Brain microvascular endothelial cell (primary cell): ENCODE results near the gene CHSY1.
A peak's percentile ranks its signal among the peaks of the same experiment; 100 is the strongest.

Experiments used
- DNase-seq: peaks from one replicate; pipeline ENCODE4 v3.0.0-alpha.2; 2020
- H3K27ac ChIP-seq: fragments of 250-450 bp; sonication (Bioruptor Pico); 2 replicates; pipeline ENCODE4 v1.5.1; 2020; ENCODE audit warnings: mild to moderate bottlenecking, moderate library complexity
- H3K27me3 ChIP-seq: fragments of 250-450 bp; sonication (Bioruptor Pico); replicated peaks from 2 replicates; pipeline ENCODE4 v1.5.1; 2020; ENCODE audit warnings: mild to moderate bottlenecking
- H3K36me3 ChIP-seq: fragments of 250-450 bp; sonication (Bioruptor Pico); replicated peaks from 2 replicates; pipeline ENCODE4 v1.5.1; 2020; ENCODE audit warnings: mild to moderate bottlenecking
- H3K4me3 ChIP-seq: 2 replicates; pipeline ENCODE4 v1.5.1; 2011; ENCODE audit warnings: low read depth, mild to moderate bottlenecking, control low read depth, low read length, moderate library complexity
- in situ Hi-C: cut with HindIII; loops from 2 replicates; pipeline ENCODE4 v1.10.0; 2017; ENCODE audit warnings: low sequenced_read_pairs, low pct_ligation_motif_present
- TF ChIP-seq, protein P1 (sequence below): IDR thresholded peaks from 2 replicates; pipeline ENCODE4 v1.5.1; 2011; ENCODE audit warnings: low read depth, mild to moderate bottlenecking, moderate library complexity, low read length, control low read depth, inconsistent platforms; ENCODE audit errors: missing control alignments

CHSY1 gene

DNA sequence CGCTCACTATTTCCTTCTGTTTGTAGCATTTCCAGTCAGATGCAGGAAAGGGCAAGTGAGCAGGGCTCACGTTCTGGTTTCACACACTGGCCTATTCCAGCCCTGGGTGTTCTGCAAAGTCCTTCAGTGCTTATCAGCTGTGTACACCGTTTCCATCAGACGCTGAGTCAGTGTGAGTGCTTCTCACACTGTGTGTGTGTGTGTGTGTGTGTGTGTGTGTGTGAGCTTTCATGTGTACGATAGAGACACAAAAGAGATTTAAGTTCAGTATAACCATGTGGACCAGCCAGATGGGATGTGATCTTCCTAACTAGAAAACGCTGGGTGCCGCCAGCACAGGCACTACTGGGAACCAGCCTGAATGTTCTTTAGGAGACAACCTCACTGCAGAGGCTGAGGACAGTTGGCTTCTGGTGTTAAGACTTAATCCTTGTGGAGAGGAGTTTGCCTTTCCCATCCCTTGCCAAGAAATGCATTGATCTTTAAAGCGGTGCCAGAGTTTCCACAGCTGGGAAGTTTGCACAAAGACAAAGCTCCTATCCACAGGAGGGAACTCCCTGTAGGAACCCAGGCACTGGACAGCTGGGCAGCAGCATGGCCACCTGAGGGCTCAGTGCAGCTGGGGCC, 3.9 kb upstream of the CHSY1 start:
- Histone ChIP-seq H3K36me3 (no peaks in the 10 kb centered on the region), H3K27ac (no peak overlapping the region), H3K27me3 (no peaks in the 10 kb centered on the region), H3K4me3 (no peak overlapping the region)
- in situ Hi-C loops = loop anchor here (10.0 kb wide), 1 partner anchor 231 kb away; no protein-coding TSS in a partner anchor
- TF ChIP-seq, protein P1, sequence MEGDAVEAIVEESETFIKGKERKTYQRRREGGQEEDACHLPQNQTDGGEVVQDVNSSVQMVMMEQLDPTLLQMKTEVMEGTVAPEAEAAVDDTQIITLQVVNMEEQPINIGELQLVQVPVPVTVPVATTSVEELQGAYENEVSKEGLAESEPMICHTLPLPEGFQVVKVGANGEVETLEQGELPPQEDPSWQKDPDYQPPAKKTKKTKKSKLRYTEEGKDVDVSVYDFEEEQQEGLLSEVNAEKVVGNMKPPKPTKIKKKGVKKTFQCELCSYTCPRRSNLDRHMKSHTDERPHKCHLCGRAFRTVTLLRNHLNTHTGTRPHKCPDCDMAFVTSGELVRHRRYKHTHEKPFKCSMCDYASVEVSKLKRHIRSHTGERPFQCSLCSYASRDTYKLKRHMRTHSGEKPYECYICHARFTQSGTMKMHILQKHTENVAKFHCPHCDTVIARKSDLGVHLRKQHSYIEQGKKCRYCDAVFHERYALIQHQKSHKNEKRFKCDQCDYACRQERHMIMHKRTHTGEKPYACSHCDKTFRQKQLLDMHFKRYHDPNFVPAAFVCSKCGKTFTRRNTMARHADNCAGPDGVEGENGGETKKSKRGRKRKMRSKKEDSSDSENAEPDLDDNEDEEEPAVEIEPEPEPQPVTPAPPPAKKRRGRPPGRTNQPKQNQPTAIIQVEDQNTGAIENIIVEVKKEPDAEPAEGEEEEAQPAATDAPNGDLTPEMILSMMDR = no peak
- peak; percentile 87 for DNase-seq

DNA sequence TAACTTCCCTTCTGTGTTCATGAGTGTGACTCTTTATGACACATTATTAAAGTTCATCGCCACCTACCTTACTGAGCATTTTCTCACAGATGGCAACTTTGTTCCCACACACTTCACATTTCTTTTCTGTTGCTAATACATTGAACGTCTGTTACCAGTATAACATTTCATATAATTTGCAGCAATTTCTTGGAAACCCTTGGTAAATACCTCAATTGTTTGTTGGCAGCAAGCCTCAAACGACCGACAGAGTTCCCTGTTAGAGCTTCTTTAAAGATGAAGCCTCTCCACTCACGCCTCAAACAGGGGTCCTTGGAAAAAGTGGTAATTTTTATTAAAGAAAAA, 3.2 kb upstream of the CHSY1 start:
- DNase-seq = no peak
- H3K27me3 ChIP-seq = no peaks in the 10 kb centered on the region
- no peaks in the 10 kb centered on the region for H3K36me3 ChIP-seq
- H3K27ac ChIP-seq = no peak overlapping the region
- in situ Hi-C loops = loop anchor here (10.0 kb wide), 1 partner anchor 230 kb away; no protein-coding TSS in a partner anchor
- TF ChIP-seq, protein P1 = no peak
- H3K4me3 ChIP-seq = no peak overlapping the region

DNA sequence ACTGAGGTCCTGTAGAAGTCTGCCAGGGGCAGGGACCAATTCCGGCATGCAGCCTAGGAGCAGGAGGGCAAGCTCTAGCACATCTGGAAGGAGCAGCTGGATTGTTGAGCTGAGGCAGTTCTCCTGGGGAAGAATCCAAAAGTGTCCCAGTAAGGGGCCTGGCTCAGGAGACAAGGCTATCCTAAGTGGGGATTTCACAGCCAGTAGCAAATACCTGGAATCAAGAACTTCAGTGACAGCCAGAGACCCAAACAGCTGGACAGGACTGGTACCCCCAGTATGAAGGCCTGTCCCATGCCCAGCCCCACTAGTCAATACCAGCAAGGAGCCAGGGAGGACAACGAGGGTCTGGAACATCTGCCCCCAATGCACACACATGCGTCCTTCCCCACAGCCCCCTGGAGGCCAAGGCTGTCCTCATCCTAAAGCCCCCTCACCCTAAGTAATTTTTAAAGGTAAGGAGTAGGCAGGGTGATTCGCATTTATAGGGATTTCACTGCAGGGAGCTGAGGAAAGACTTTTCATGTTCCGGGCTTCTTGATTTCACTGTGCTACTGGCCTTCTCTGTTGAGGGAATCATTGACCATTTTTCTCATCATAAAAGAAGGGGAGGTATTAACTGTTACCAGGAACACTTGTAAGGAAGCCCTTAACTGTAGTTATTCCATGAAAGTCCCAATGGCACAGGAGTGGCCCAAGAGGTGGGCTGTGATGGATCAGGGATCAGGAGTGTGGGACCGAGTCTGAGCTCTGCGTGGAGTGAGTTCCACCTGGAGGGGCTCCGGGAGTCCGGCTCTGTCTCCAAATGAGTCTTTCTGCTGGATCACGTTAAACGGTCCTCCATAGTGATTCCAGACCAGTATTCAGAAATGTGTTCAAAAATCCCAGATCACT, 2.6 kb upstream of the CHSY1 start:
- in situ Hi-C loops = loop anchor here (10.0 kb wide), 1 partner anchor 230 kb away; no protein-coding TSS in a partner anchor
- no peaks in the 10 kb centered on the region for H3K36me3 ChIP-seq
- H3K27ac ChIP-seq = no peak overlapping the region
- no peaks in the 10 kb centered on the region for H3K27me3 ChIP-seq
- DNase-seq = no peak
- TF ChIP-seq, protein P1 = no peak
- H3K4me3 ChIP-seq = no peak overlapping the region

DNA sequence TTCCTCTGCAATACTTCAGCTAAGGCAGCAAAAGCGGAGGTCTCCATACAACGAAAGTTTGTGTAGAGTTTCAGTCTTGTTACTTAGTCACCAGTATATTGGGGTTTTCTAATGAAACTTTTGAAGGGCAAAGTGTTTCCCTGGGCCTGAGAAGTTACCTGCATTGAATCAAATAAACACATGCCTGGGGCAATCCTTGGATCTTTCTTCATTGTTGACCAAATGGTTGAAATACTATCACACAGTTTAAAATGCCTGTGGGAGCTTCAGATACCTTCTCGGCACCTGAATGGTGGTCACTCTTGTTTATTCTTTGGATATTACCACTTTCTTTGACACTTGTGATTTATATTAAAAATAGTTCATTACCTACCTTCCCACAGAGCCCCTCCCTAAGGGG, 988 bp upstream of the CHSY1 start:
- TF ChIP-seq, protein P1 = no peak
- Histone ChIP-seq H3K27ac (peak overlapping the region; percentile 84), H3K27me3 (no peaks in the 10 kb centered on the region), H3K36me3 (peaks cover 2% of the 10 kb centered on the region), H3K4me3 (peak overlapping the region; percentile 82)
- in situ Hi-C loops = loop anchor here (10.0 kb wide), 1 partner anchor 228 kb away; no protein-coding TSS in a partner anchor
- no peak for DNase-seq

DNA sequence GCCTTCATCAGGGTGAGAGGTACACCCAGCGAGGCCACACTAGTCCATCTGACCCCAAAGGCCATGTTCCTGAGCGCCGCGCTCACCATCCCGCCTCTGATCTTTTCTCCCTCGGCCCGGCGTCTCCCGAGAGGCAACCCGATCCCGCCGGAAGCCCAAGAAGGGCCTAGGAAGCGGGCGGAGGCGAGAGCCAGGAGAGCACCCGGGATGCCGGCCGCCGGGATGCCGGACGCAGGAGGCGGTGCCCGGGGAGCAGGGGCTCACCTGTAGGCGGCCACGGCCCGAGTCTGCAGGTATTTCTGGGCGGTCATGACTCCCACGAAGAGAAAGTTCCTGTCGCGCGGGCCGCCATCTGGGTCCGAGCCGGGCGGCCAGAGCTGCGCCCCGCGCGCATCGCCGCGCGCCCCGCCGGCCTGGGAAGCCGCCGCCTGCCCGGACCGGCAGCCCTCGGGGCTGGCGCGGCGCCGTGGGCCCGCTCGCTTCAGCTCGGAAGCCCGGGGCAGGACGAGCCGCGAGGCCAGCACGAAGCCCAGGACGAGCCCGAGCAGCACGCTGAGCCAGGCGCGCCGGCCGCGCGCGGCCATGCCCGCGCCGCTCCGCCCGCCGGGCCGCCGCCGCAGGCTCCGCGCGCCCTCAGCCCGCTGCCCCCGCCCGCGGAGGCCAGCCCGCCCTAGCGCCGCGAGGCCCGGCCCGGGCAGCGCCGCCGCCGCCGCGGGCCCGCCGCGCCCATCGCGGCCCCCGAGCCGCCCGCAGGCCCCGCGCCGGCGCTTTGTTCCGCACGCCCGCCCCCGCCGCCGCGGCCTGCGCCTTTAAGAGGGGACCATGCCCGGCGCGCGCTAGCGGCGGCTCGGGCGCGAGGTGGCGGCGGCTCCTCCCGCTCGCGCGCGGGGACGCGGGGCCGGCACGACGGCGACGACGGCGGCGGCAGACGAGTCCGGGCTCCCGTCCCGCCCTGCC, 697 bp downstream of the CHSY1 start:
- TF ChIP-seq, protein P1 = no peak
- DNase-seq = no peak
- Histone ChIP-seq H3K27me3 (no peaks in the 10 kb centered on the region), H3K4me3 (peak overlapping the region; percentile 82), H3K27ac (peak overlapping the region; percentile 84), H3K36me3 (peaks cover 2% of the 10 kb centered on the region)
- in situ Hi-C loops = loop anchor here (10.0 kb wide), 1 partner anchor 226 kb away; no protein-coding TSS in a partner anchor
